ENCODE measurements around the gene FRMD8. TPM values are rescaled to one million over a fixed set of nuclear protein-coding genes. Genes with fewer than 3 reads are reported as not detected.

FRMD8 gene
- total RNA-seq, 1 experiment from 2014 or later: 51.1 TPM

DNA sequence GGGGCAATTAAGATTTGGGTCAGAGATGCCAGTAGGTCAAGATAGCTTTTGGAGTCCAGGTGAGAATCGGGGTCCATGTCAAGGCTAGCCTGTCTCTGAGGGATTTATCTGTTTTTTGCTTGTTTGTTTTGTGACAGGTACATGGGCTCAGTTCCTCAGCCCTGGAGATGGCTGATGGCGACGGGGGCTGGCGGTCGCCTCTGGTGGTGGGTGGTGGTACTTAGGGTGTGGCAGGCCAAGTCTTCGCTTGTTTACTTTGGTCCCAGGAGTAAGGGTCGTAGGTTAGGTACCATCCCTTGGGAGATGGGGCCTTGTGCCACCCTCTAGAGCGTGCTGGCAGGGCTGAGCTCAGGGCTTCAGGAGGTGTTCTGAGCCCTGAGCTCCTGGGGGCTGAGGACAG is 8.7 kb upstream of the FRMD8 start:
- BruUV-seq (replicated peaks): no TSS peak
- H3K36me3 ChIP-seq (ENCODE audit: insufficient read depth, low read length, poor library complexity, severe bottlenecking): no peaks in the 10 kb centered on the region
- no peak overlapping the region for H3K27ac ChIP-seq (ENCODE audit: low read depth, low read length, poor library complexity, severe bottlenecking)
- ChIA-PET CTCF (no interaction called here), POLR2A (ENCODE audit: low non-redundant PET) (no interaction called here)
- no peak for TF ChIP-seq EZH2 (IDR thresholded peaks at IDR 0.05; ENCODE audit: borderline replicate concordance, low read depth, low read length, poor library complexity, severe bottlenecking)
- TF ChIP-seq, protein P1, sequence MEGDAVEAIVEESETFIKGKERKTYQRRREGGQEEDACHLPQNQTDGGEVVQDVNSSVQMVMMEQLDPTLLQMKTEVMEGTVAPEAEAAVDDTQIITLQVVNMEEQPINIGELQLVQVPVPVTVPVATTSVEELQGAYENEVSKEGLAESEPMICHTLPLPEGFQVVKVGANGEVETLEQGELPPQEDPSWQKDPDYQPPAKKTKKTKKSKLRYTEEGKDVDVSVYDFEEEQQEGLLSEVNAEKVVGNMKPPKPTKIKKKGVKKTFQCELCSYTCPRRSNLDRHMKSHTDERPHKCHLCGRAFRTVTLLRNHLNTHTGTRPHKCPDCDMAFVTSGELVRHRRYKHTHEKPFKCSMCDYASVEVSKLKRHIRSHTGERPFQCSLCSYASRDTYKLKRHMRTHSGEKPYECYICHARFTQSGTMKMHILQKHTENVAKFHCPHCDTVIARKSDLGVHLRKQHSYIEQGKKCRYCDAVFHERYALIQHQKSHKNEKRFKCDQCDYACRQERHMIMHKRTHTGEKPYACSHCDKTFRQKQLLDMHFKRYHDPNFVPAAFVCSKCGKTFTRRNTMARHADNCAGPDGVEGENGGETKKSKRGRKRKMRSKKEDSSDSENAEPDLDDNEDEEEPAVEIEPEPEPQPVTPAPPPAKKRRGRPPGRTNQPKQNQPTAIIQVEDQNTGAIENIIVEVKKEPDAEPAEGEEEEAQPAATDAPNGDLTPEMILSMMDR (conservative IDR thresholded peaks at IDR 0.05; ENCODE audit: low read depth, low read length): no peak
- intact Hi-C loops (cut with micrococcal nuclease; ENCODE audit: unreplicated experiment): no loop called here
- no peaks in the 10 kb centered on the region for H3K9me3 ChIP-seq (ENCODE audit: low read depth, low read length, poor library complexity, severe bottlenecking)
- H3K4me3 ChIP-seq (ENCODE audit: low read depth, low read length, poor library complexity, severe bottlenecking): no peak overlapping the region
- no peaks in the 10 kb centered on the region for H3K27me3 ChIP-seq (replicated peaks; ENCODE audit: insufficient read depth, low read depth, low read length, poor library complexity)
- H3K4me1 ChIP-seq (ENCODE audit: insufficient read depth, low read length, poor library complexity, severe bottlenecking): peaks cover 13% of the 10 kb centered on the region
- DNase-seq (ENCODE audit: low spot score): no peak

DNA sequence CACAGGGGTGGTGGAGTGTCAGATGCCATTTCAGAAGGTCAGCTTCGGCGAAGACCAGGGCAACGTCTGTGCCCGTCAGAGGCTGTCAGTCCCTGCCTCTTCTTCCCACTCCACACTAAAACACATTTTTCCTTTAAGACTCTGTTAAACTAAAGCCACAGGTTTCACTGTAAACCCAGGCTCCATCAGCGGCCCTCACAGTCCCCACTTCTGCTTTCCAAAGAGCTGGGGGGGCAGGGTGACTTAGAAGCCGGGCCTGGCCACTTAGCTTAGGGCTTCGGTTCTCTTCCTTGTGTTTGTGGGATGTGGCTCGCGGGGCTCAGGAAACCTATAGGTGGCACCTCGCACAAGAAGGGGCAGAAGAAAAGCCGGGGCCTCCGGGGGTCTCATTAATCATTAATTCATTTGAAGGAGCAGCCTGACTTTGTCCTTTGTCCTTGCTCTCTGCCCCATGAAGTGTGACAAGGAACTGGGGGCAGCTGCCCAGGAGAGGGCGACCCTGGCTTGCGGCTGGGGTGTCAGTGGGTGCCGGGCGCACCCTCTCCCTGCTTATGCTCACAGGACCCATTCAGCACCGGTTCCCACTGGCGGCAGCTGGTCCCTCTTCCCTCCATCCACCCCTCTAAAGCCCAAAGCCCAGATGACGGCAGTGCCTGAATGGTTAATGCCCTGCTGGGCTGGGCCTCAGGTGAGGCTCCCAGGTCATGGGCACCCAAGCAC is 8.1 kb upstream of the FRMD8 start:
- Histone ChIP-seq H3K27me3 (replicated peaks; ENCODE audit: insufficient read depth, low read depth, low read length, poor library complexity) (no peaks in the 10 kb centered on the region), H3K9me3 (ENCODE audit: low read depth, low read length, poor library complexity, severe bottlenecking) (no peaks in the 10 kb centered on the region), H3K4me1 (ENCODE audit: insufficient read depth, low read length, poor library complexity, severe bottlenecking) (peaks cover 19% of the 10 kb centered on the region), H3K4me3 (ENCODE audit: low read depth, low read length, poor library complexity, severe bottlenecking) (no peak overlapping the region), H3K27ac (ENCODE audit: low read depth, low read length, poor library complexity, severe bottlenecking) (peak overlapping the region; percentile 21), H3K36me3 (ENCODE audit: insufficient read depth, low read length, poor library complexity, severe bottlenecking) (no peaks in the 10 kb centered on the region)
- CTCF ChIA-PET: interaction anchor here (0.5 kb wide), 1 partner anchor 47 kb away, joined by 7 read pairs; no protein-coding TSS in a partner anchor
- POLR2A ChIA-PET (ENCODE audit: low non-redundant PET): no interaction called here
- intact Hi-C loops (cut with micrococcal nuclease; ENCODE audit: unreplicated experiment): no loop called here
- TF ChIP-seq EZH2 (IDR thresholded peaks at IDR 0.05; ENCODE audit: borderline replicate concordance, low read depth, low read length, poor library complexity, severe bottlenecking): no peak
- TF ChIP-seq, protein P1 (conservative IDR thresholded peaks at IDR 0.05; ENCODE audit: low read depth, low read length): 0 out of 2 replicates have a peak, but pooled peaks have one; percentile 17
- no peak for DNase-seq (ENCODE audit: low spot score)
- no TSS peak for BruUV-seq (replicated peaks)

DNA sequence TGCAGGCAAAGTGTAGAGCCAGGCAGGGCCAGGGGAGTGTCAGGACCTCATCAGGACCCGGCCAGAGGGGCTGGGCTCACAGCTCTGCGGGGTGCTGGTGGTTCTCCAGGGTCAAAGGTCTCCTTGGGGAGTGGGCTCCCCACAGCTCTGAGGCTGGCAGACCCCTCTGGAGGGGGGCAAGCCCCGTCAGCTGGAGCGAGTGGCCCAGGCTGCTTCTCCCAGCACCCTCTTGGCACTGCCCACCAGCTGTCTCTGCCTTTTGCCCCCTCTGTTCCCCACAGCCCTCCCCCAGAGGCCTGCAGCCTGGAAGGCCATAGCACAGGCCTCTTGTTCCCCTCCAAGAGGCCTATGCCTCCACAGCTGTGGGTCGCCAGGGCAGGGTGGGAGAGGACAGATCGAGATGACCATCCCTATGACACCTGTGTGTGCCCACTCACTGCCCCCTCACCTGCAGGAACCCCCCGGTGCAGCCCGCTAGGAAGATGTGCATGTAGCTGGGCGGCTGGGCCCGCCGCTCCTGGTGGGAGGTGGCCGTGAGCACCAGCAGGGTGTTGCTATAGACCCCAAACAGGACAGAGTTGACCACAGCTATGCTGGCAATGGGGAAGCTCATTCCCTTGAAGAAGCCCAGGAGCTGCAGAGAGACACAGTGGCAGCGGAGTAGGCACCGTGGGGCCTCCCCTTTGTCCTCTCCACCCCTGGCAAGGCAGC is 7.4 kb upstream of the FRMD8 start:
- ChIA-PET POLR2A (ENCODE audit: low non-redundant PET) (interaction anchor here (0.6 kb wide), 1 partner anchor 41 kb away, joined by 3 read pairs; no protein-coding TSS in a partner anchor), CTCF (interaction anchor here (0.6 kb wide), 1 partner anchor 130 kb away, joined by 4 read pairs; no protein-coding TSS in a partner anchor)
- Histone ChIP-seq H3K9me3 (ENCODE audit: low read depth, low read length, poor library complexity, severe bottlenecking) (no peaks in the 10 kb centered on the region), H3K36me3 (ENCODE audit: insufficient read depth, low read length, poor library complexity, severe bottlenecking) (no peaks in the 10 kb centered on the region), H3K27ac (ENCODE audit: low read depth, low read length, poor library complexity, severe bottlenecking) (peak overlapping the region; percentile 21), H3K4me3 (ENCODE audit: low read depth, low read length, poor library complexity, severe bottlenecking) (no peak overlapping the region), H3K27me3 (replicated peaks; ENCODE audit: insufficient read depth, low read depth, low read length, poor library complexity) (no peaks in the 10 kb centered on the region), H3K4me1 (ENCODE audit: insufficient read depth, low read length, poor library complexity, severe bottlenecking) (peaks cover 26% of the 10 kb centered on the region)
- no peak for TF ChIP-seq EZH2 (IDR thresholded peaks at IDR 0.05; ENCODE audit: borderline replicate concordance, low read depth, low read length, poor library complexity, severe bottlenecking)
- TF ChIP-seq, protein P1 (conservative IDR thresholded peaks at IDR 0.05; ENCODE audit: low read depth, low read length): no peak
- no TSS peak for BruUV-seq (replicated peaks)
- intact Hi-C loops (cut with micrococcal nuclease; ENCODE audit: unreplicated experiment): no loop called here
- DNase-seq (ENCODE audit: low spot score): no peak

Data from A673 (cell line).